Neural crest cell (in vitro differentiated cells): Measurements from ENCODE around the gene MESD. TPM values are rescaled to one million over a fixed set of nuclear protein-coding genes. Genes with fewer than 3 reads are reported as not detected.

ENCODE experiments used
- DNase-seq: peaks from one replicate; pipeline ENCODE4 v3.0.0; 2021; ENCODE audit warnings: low read depth, mixed read lengths, low spot score
- H3K27ac Mint-ChIP-seq: one replicate; pipeline ENCODE4 v1.8.0; 2021; ENCODE audit warnings: mild to moderate bottlenecking, mixed read lengths; ENCODE audit not compliant: unreplicated experiment
- H3K27me3 Mint-ChIP-seq: 2 replicates; pipeline ENCODE4 v1.8.0; 2021; ENCODE audit warnings: low read depth, mild to moderate bottlenecking, mixed read lengths
- H3K36me3 Mint-ChIP-seq: 2 replicates; pipeline ENCODE4 v1.8.0; 2021; ENCODE audit warnings: low read depth, mild to moderate bottlenecking, mixed read lengths
- H3K4me1 Mint-ChIP-seq: 2 replicates; pipeline ENCODE4 v1.8.0; 2021; ENCODE audit warnings: mixed read lengths
- H3K4me3 Mint-ChIP-seq: one replicate; pipeline ENCODE4 v1.8.0; 2021; ENCODE audit warnings: mild to moderate bottlenecking, mixed read lengths
- H3K9me3 Mint-ChIP-seq: 2 replicates; pipeline ENCODE4 v1.8.0; 2021; ENCODE audit warnings: mixed read lengths
- total RNA-seq: library from RNA; stranded (reverse); gene quantifications from 2 replicates; pipeline ENCODE4 v1.2.1, GENCODE V29; 2021
- TF ChIP-seq, protein P1 (sequence below): fragments of 200-600 bp; sonication (generic); conservative IDR thresholded peaks from 2 replicates; pipeline ENCODE4 v1.5.0; 2021; ENCODE audit warnings: antibody characterized with exemption, mild to moderate bottlenecking

MESD gene
- total RNA-seq, 1 donor from 2014 or later = 30.7 TPM

DNA sequence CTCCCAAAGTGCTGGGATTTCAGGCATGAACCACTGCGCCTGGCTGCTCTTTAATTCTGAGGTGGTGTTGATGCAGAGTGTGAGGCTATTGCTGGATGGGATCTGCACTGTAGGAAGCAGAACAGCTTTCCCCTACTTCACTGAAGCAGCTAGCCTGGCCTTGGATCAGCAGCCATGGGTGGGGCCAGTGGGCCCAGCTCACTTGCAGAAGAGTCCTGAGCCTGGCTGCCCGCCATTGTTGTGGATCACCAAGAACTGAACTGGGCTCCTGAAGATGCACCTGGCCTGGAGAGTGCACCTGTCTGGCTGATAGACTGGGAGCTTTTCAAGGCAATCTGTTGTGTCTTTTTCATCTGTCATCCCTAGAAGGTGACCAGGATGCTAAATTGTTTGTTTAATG is 23.0 kb upstream of the MESD start:
- no peak overlapping the region for H3K27ac Mint-ChIP-seq
- H3K36me3 Mint-ChIP-seq = peaks cover 3% of the 10 kb centered on the region
- no peak overlapping the region for H3K4me3 Mint-ChIP-seq
- H3K4me1 Mint-ChIP-seq = peaks cover 27% of the 10 kb centered on the region
- no peaks in the 10 kb centered on the region for H3K9me3 Mint-ChIP-seq
- DNase-seq = no peak
- TF ChIP-seq, protein P1, sequence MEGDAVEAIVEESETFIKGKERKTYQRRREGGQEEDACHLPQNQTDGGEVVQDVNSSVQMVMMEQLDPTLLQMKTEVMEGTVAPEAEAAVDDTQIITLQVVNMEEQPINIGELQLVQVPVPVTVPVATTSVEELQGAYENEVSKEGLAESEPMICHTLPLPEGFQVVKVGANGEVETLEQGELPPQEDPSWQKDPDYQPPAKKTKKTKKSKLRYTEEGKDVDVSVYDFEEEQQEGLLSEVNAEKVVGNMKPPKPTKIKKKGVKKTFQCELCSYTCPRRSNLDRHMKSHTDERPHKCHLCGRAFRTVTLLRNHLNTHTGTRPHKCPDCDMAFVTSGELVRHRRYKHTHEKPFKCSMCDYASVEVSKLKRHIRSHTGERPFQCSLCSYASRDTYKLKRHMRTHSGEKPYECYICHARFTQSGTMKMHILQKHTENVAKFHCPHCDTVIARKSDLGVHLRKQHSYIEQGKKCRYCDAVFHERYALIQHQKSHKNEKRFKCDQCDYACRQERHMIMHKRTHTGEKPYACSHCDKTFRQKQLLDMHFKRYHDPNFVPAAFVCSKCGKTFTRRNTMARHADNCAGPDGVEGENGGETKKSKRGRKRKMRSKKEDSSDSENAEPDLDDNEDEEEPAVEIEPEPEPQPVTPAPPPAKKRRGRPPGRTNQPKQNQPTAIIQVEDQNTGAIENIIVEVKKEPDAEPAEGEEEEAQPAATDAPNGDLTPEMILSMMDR = no peak
- no peaks in the 10 kb centered on the region for H3K27me3 Mint-ChIP-seq

DNA sequence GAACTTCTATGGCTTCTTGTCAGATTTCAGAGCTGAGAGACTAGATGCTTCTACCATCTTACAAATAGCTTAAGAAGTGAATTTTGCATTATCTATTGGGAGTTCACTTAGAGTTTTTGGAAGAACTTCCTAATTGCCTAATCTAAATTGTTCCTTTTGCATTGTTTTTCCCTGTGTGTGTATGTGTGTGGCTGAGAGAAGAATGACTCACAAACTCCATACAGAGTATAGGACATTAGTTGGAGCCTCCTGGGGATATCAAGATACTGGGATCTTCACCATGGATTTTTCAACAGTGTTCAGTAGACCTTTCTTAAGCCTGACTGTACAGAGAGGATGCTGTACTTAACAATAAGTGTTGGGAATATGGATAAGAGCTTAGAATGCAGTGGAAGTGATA is 22.0 kb upstream of the MESD start:
- Mint-ChIP-seq H3K27ac (no peak overlapping the region), H3K4me1 (peaks cover 26% of the 10 kb centered on the region), H3K36me3 (peaks cover 3% of the 10 kb centered on the region), H3K4me3 (no peak overlapping the region), H3K9me3 (no peaks in the 10 kb centered on the region), H3K27me3 (no peaks in the 10 kb centered on the region)
- TF ChIP-seq, protein P1 = no peak
- no peak for DNase-seq

DNA sequence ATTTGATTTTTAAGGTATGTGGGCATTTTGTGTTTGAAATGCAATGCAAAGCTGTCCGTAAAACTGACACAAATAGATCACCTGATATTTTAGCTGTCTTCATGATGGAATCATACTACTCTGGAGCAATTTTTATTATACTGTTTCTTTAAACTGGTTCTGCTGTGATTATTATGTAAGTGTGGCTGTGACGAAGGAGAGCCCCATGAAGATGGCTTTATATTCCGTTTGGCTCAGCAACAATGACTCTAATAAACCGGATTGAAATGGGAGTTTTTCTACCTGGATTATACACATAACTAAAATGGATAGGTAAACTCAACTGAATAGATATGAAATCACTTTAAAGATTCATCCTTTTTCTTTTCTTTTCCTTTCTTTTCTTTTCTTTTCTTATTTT is 20.5 kb upstream of the MESD start:
- Mint-ChIP-seq H3K27ac (no peak overlapping the region), H3K4me3 (no peak overlapping the region), H3K36me3 (peaks cover 3% of the 10 kb centered on the region), H3K27me3 (no peaks in the 10 kb centered on the region), H3K9me3 (no peaks in the 10 kb centered on the region), H3K4me1 (peaks cover 18% of the 10 kb centered on the region)
- DNase-seq = no peak
- TF ChIP-seq, protein P1 = no peak

DNA sequence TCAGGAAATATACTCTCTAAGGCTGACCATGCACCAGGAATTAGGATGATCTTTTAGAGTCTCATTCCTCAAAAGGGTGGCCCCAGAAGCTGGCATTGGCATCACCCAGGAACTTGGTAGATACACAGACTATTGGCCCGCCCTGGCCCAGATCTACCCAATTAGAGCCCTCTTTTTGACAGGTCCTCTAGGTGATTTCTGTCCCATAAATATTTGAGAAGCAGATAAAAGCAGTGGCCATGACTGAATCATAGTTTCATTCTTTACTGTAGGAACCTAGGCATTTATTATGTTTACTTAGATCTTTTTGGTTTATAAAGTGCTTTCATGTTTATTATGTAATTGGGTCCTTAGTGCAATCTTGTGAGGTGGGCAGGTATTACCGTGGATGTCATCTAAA is 18.7 kb upstream of the MESD start:
- TF ChIP-seq, protein P1 = no peak
- no peak for DNase-seq
- Mint-ChIP-seq H3K4me1 (peaks cover 29% of the 10 kb centered on the region), H3K36me3 (peaks cover 8% of the 10 kb centered on the region), H3K9me3 (no peaks in the 10 kb centered on the region), H3K27me3 (no peaks in the 10 kb centered on the region), H3K27ac (no peak overlapping the region), H3K4me3 (no peak overlapping the region)

DNA sequence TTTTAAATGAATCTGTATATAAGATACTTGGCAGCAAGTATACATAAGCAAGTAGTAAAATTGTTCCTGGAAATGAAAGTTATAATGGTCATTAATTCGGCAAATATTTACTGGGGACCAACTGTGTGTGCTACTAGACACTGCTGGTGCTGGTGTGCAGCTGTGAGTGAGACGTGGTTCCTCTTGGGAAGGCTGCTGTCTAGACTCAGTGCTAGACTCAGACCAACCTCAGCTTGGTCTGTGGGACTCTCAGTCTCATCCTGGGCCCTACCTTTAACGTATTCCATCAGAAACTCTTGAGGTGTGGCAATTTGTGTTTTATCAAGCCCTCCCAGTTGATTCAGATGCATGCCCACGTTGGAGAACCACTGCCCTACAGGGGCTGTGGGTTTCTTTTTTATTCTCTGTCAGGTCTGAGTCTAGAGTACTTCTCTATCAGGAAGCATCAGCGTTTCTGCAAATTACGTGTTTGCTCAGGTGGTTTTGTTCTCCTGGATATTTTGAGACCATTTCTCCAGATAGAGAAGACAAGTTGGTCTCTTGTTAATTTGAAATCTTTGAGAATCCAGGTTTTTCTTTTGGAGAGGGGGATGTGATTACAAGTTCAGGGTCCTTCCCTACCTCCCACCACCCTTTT is 17.9 kb upstream of the MESD start:
- Mint-ChIP-seq H3K4me3 (peak overlapping the region; percentile 54), H3K9me3 (no peaks in the 10 kb centered on the region), H3K4me1 (peaks cover 31% of the 10 kb centered on the region), H3K27me3 (no peaks in the 10 kb centered on the region), H3K36me3 (peaks cover 9% of the 10 kb centered on the region), H3K27ac (no peak overlapping the region)
- DNase-seq = no peak
- TF ChIP-seq, protein P1 = no peak
